GM19397 (cell line): ENCODE measurements around the gene NSFL1C.
"Not testable (repeated sequence)": the region's sequence is repeated elsewhere in the genome, so short reads cannot be mapped to it uniquely, and the experiment has no call there.

Experiments
- ATAC-seq: cut with Tn5 transposase; IDR thresholded peaks from one replicate; pipeline ENCODE4 v1.9.1; 2021; ENCODE audit warnings: mild to moderate bottlenecking, moderate library complexity; ENCODE audit not compliant: unreplicated experiment

Gene NSFL1C

DNA sequence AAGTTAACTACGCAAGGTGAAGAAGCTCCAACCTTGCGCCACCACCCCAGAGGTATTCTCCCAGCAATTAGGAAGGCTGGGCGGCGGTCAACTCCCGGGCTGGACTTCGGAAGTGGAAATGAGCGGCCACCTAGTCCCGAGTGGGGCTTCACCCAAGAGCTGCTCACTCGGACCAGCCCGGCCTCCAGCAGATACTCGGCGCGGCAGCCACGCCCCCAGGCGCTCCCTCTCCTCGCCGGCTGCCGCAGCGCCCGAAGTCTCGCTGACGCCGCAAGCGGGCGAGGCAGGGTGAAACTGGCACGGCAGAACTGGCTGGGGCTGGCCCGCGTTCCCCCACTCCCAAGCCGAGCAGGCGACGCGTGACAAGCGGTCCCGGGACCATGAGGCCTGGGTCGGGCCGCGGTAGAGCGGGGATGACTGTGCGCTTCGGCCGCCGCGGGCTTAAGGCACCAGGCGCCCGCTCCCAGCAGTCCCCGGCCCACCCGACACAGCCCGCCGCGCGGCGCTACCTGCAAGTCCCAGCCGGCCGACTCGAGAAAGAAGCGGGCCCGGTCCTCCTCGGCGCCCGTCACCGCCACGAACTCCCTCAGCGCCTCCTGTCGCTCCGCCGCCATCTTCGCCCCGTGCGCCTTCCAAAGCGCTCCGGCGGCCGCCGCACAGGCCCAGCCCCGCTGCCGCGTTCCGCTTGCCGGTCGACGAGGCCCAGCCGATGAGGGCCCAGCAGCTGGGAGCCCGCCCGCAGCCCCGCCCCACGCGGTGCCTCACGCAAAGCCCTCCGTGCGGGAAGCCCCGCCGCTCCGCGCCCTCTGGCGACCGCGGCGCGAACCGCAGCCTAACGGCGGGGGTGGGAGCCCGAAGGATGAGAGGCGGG, at the start of gene NSFL1C:
TSS of gene NSFL1C (minus strand) at position 639 of the 871 bp plus-strand sequence. CDS start at position 614, 25 bp downstream.
- ATAC-seq: peak; percentile 91

DNA sequence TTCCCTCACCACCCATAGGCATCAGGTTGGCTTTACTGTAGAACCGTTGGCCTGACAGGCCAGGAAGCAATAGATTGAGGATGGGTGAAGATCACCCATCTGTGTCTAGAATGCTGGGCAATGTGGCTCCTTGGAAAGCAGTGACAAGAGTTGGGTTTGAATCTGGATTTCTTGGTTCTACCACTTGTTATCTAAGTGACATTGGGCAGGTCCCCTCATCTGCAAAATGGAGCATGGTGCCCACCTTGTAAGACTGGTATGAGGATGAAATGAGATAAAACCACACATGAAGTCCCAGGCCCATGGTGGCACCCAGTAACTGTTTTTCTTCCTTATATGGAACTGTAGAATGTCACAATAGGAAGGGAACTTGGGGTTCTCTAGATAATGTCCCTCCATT, 47.2 kb upstream of the NSFL1C start:
- no peak for ATAC-seq

DNA sequence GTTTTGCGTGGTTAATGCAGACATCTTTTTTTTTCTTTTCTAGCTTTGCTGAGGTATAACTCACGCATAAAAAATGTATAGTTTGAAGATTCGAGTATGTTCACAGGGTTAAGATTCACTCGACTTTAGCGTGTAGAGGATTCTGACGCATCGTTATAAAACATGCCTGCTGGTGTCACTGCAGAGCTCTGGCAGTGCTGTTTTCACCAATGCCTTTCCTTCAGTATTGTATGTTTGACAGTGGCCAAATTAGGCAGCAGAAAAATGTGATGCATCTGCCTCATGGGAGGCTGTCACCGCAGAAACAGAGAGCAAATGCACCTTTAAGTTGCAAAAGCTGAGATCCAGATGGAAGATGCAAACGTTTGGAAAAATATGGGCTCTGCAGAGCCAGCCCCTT, 42.6 kb upstream of the NSFL1C start:
- ATAC-seq: no peak

- ATAC-seq: no peak
Observed at GRCh38 chr20:1508574-1508973, 41.9 kb upstream of the NSFL1C start.

- no peak for ATAC-seq
Observed at GRCh38 chr20:1507276-1507675, 40.6 kb upstream of the NSFL1C start.

DNA sequence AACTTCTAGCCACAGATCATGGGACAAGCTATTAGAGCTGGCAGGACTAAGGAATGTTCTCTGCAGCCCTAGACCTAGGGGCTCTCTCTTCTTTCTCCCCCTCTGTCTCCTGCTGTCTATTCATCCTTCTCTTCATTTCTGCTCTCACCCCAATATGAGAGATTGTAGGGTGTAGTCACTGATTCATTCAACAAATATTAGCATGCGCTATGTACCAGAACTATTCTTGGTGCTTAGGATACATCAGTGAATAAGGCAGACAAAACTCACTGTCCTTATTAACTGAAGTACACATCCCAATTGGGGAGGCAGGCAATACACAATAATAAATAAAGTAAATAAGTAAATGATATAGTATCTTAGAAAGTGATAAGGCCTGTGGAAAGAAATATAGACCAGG, 39.2 kb upstream of the NSFL1C start:
- ATAC-seq: no peak

- ATAC-seq: no peak
Observed at GRCh38 chr20:1505361-1505760, 38.7 kb upstream of the NSFL1C start.

GRCh38 chr20:1503564-1504227, 37.0 kb upstream of the NSFL1C start:
- ATAC-seq: peak; percentile 96

- no peak for ATAC-seq
Observed at GRCh38 chr20:1500496-1500895, 33.8 kb upstream of the NSFL1C start.

DNA sequence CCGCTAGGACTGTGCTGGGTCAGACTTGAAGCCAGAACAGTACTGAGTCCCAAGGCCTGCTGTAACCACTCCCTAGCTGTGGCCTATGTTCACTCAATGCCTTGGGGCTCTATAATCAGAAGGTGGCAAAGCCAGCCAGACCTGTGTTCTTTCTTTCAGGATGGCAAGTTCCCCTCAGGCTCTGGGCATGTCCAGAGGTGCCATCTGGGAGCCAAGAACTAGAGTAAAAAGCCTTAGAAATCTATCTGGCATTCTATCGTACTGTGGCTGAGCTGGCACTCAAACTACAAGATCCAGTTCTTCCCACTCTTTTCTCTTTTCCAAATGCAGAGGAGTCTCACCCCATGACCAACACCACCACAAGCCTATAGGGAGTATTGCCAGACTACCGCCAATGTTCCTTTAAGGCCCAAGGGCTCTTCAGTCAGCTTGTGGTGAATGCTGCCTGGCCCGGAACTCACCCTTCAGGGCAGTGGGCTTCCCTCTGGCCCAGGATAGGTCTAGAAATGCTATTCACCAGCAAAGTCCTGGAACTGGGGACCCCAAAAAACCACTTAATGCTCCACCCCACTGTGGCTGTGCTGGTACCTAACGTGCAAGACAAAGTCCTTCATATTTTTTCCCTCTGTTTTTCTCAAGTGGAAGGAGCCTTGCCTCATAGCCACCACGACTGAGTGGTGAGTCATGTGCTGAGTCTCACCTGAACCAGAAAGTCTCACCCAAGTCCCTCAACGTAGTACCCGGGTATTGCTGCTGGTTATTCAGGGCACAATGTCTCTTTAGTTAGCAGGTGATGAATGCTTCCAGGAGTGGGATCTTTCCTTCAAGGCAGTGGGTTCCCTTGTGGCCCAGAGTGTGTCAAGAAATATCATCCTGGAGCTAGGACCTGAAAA, 33.1 kb upstream of the NSFL1C start:
- ATAC-seq: no peak

DNA sequence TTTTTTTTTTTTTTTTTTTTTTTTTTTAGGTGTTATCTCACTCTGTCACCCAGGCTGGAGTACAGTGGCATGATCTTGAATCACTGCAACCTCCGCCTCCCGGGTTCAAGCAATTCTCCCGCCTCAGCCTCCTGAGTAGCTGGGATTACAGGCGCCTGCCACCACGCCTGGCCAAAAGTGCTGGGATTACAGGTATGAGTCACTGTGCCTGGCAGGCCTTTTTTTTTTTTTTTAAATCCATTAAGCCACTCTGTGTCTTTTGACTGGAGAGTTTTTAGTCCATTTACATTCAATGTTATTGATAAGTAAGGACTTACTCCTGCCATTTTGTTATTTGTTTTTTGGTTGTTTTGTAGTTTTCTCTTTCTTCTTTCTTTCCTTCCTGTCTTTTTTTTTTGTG, 30.7 kb upstream of the NSFL1C start:
- not testable (repeated sequence) for ATAC-seq

GRCh38 chr20:1496930-1497329, 30.3 kb upstream of the NSFL1C start:
- ATAC-seq: no peak

DNA sequence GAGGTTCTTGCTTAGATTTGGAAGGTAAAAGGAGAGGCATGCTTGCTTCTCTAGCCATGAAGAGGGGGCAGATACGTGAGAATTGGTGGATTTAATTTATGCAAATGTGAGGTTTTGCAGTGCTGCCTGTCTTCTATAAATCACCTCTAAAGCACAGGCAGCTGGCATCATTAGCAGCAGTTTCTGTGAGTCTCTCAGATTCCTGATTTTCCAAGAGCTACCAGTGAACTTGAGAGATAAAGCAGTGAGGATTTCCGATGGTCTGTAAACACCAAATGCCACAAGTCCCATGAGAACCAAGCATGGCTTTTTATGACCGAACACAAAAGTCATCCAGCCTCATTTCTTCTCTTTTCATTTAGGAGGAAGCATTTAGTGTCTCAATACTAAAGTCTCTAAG, 27.8 kb upstream of the NSFL1C start:
- no peak for ATAC-seq

- ATAC-seq: no peak
Observed at GRCh38 chr20:1493536-1493935, 26.9 kb upstream of the NSFL1C start.

DNA sequence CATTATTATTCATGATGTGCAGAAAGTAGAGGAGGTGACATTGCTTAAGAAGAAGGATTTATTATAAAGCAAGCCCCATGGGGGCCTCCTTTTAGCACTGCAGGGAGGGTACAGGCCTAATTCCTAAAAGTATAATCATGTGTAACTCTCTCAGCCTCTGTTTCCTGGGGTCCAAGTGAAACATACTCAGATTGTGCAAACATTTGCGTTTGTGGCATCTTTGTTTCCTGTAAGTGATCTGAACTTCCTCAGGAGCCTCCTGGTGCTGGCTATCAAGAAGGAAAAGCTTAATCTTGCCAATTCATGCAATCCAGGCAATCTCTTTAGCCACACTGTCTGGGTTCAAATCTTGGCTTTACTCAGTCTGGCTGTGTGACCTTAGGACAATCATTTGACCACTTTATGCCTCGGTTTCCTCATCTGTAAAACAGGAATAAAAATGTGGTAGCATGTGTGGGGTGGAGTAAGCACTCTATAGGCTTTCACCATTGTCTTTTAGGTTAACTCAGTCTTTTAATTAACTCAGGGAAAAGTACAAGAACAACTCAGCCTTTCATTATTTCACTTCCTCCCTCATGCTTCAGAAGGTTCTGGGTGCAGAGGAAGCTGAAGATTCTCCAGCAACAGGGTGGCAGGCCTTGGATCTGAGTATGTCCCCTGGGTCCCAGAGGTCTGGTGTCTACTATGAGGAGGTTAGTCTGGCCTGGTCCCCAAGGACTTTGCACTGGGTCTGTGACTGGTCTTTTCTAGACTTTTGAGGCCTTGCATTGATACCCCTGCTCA, 25.4 kb upstream of the NSFL1C start:
- no peak for ATAC-seq

DNA sequence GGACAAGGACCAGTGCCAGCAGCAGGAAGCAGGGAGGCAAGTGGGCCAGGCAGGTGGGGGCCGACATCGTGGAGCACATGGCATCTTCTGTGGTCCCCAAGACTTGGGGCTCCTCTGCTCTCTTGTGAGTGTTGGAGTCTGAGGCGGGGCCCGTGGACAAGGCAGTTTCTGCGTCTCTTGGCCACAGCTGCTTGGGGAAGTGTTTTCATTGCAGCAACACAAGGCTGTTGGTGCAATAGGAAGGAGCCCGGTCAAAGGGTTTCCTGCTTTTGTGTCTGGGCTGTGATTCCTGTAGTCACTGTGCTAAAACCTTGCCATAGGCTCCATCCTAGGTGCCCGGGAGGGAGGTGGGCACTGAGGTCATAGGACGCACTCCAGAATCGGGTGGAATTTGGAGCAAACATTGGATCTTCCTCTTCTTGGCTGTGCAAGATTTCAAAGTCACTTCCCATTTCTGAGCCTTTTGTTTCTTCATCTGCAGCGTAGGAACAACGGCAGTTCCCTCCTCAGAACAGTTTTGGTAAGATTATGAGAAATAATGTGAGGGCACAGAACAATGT, 24.7 kb upstream of the NSFL1C start, which contains the start of gene SIRPB2:
TSS of gene SIRPB2 (minus strand) at position 140 of the 560 bp plus-strand sequence. CDS start at position 79, 61 bp downstream.
- no peak for ATAC-seq

GRCh38 chr20:1490643-1491195, 24.1 kb upstream of the NSFL1C start:
- no peak for ATAC-seq

GRCh38 chr20:1489764-1490436, 23.3 kb upstream of the NSFL1C start:
- no peak for ATAC-seq

- ATAC-seq: no peak
Observed at GRCh38 chr20:1489325-1489724, 22.7 kb upstream of the NSFL1C start.
